Measurements from ENCODE around the gene ANKRD33B.

The ANKRD33B gene

GRCh38 chr5:10676946-10677345 is 113.1 kb downstream of the ANKRD33B start:
- DNase-seq (ENCODE audit: low read depth), result no peak

GRCh38 chr5:10677533-10677932 is 113.7 kb downstream of the ANKRD33B start:
- no peak for DNase-seq (ENCODE audit: low read depth)

GRCh38 chr5:10678244-10678643 is 114.4 kb downstream of the ANKRD33B start:
- DNase-seq (ENCODE audit: low read depth), result no peak

- DNase-seq (ENCODE audit: low read depth), result no peak
Measured at GRCh38 chr5:10679336-10679988, 115.6 kb downstream of the ANKRD33B start.

- DNase-seq (ENCODE audit: low read depth), result no peak
Measured at GRCh38 chr5:10680876-10681481, 117.1 kb downstream of the ANKRD33B start.

GRCh38 chr5:10681731-10682679 is 118.1 kb downstream of the ANKRD33B start:
- DNase-seq (ENCODE audit: low read depth), result no peak

GRCh38 chr5:10682801-10683525 is 119.1 kb downstream of the ANKRD33B start:
- DNase-seq (ENCODE audit: low read depth), result no peak

GRCh38 chr5:10684303-10685086 is 120.6 kb downstream of the ANKRD33B start:
- DNase-seq (ENCODE audit: low read depth), result no peak

- DNase-seq (ENCODE audit: low read depth), result no peak
Measured at GRCh38 chr5:10685115-10685521, 121.2 kb downstream of the ANKRD33B start.

GRCh38 chr5:10686890-10687289 is 123.0 kb downstream of the ANKRD33B start:
- no peak for DNase-seq (ENCODE audit: low read depth)

- DNase-seq (ENCODE audit: low read depth), result no peak
Measured at GRCh38 chr5:10688651-10689171, 124.8 kb downstream of the ANKRD33B start.

- DNase-seq (ENCODE audit: low read depth), result no peak
Measured at GRCh38 chr5:10689391-10690081, 125.7 kb downstream of the ANKRD33B start.

- DNase-seq (ENCODE audit: low read depth), result no peak
Measured at GRCh38 chr5:10690460-10691440, 126.9 kb downstream of the ANKRD33B start.

GRCh38 chr5:10691826-10692785 is 128.2 kb downstream of the ANKRD33B start:
- no peak for DNase-seq (ENCODE audit: low read depth)

GRCh38 chr5:10695055-10695649 is 131.3 kb downstream of the ANKRD33B start:
- DNase-seq (ENCODE audit: low read depth), result no peak

GRCh38 chr5:10695759-10696543 is 132.1 kb downstream of the ANKRD33B start:
- no peak for DNase-seq (ENCODE audit: low read depth)
